ENCODE data around the gene EXD2.

Gene EXD2

GRCh38 chr14:69291891-69292561 is 100.7 kb downstream of the EXD2 start:
- FAIRE-seq (no peak), DNase-seq (ENCODE audit: insufficient read length, low spot score) (no peak)
- TF ChIP-seq, protein P1, sequence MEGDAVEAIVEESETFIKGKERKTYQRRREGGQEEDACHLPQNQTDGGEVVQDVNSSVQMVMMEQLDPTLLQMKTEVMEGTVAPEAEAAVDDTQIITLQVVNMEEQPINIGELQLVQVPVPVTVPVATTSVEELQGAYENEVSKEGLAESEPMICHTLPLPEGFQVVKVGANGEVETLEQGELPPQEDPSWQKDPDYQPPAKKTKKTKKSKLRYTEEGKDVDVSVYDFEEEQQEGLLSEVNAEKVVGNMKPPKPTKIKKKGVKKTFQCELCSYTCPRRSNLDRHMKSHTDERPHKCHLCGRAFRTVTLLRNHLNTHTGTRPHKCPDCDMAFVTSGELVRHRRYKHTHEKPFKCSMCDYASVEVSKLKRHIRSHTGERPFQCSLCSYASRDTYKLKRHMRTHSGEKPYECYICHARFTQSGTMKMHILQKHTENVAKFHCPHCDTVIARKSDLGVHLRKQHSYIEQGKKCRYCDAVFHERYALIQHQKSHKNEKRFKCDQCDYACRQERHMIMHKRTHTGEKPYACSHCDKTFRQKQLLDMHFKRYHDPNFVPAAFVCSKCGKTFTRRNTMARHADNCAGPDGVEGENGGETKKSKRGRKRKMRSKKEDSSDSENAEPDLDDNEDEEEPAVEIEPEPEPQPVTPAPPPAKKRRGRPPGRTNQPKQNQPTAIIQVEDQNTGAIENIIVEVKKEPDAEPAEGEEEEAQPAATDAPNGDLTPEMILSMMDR (IDR thresholded peaks at IDR 0.05; ENCODE audit: insufficient read depth, missing control alignments), result no peak
